ENCODE results near the gene TUBGCP2. TPM values are rescaled to one million over a fixed set of nuclear protein-coding genes. Genes with fewer than 3 reads are reported as not detected.

The TUBGCP2 gene
- total RNA-seq, 1 donor from 2014 or later = 55.4 TPM

- H3K4me3 ChIP-seq = no peak overlapping the region
- no peaks in the 10 kb centered on the region for H4K20me1 ChIP-seq (ENCODE audit: low read depth)
- Mint-ChIP-seq H3K4me3 (no peak overlapping the region), H3K4me1 (peaks cover 21% of the 10 kb centered on the region), H3K27me3 (ENCODE audit: insufficient read depth, low read depth) (peaks cover 12% of the 10 kb centered on the region), H3K27ac (no peak overlapping the region), H3K9me3 (no peaks in the 10 kb centered on the region), H3K36me3 (no peaks in the 10 kb centered on the region)
- no peak overlapping the region for H3K9ac ChIP-seq
- H3K4me2 ChIP-seq = no peak overlapping the region
- H3K27ac ChIP-seq = no peak overlapping the region
- no peaks in the 10 kb centered on the region for H3K79me2 ChIP-seq (ENCODE audit: low read depth)
- no peaks in the 10 kb centered on the region for H3K27me3 ChIP-seq
- TF ChIP-seq EZH2phosphoT487 (IDR thresholded peaks at IDR 0.05) (no peak), EZH2 (IDR thresholded peaks at IDR 0.05) (no peak), CTCF (IDR thresholded peaks at IDR 0.05) (no peak)
- H3K9me3 ChIP-seq (ENCODE audit: low read depth) = no peaks in the 10 kb centered on the region
- DNase-seq (ENCODE audit: low spot score) = no peak
- no peaks in the 10 kb centered on the region for H3K36me3 ChIP-seq
- peaks cover 8% of the 10 kb centered on the region for H3F3A ChIP-seq (ENCODE audit: low read depth)
- no peak overlapping the region for H2AFZ ChIP-seq (replicated peaks)
- H3K4me1 ChIP-seq = peaks cover 10% of the 10 kb centered on the region
Measured at GRCh38 chr10:133253361-133253955, 55.2 kb downstream of the TUBGCP2 start.

- Histone ChIP-seq H3K79me2 (ENCODE audit: low read depth) (no peaks in the 10 kb centered on the region), H2AFZ (replicated peaks) (no peak overlapping the region), H3F3A (ENCODE audit: low read depth) (peaks cover 4% of the 10 kb centered on the region), H4K20me1 (ENCODE audit: low read depth) (no peaks in the 10 kb centered on the region), H3K4me1 (peaks cover 10% of the 10 kb centered on the region), H3K9ac (no peak overlapping the region), H3K36me3 (no peaks in the 10 kb centered on the region), H3K27me3 (no peaks in the 10 kb centered on the region), H3K27ac (no peak overlapping the region), H3K9me3 (ENCODE audit: low read depth) (no peaks in the 10 kb centered on the region), H3K4me2 (no peak overlapping the region), H3K4me3 (no peak overlapping the region)
- Mint-ChIP-seq H3K4me3 (no peak overlapping the region), H3K36me3 (no peaks in the 10 kb centered on the region), H3K27ac (no peak overlapping the region), H3K9me3 (no peaks in the 10 kb centered on the region), H3K27me3 (ENCODE audit: insufficient read depth, low read depth) (peaks cover 12% of the 10 kb centered on the region), H3K4me1 (peaks cover 19% of the 10 kb centered on the region)
- TF ChIP-seq EZH2 (IDR thresholded peaks at IDR 0.05) (no peak), EZH2phosphoT487 (IDR thresholded peaks at IDR 0.05) (no peak), CTCF (IDR thresholded peaks at IDR 0.05) (no peak)
- no peak for DNase-seq (ENCODE audit: low spot score)
Measured at GRCh38 chr10:133252223-133252552, 56.5 kb downstream of the TUBGCP2 start.

- no peak overlapping the region for H3K4me2 ChIP-seq
- no peaks in the 10 kb centered on the region for H3K9me3 ChIP-seq (ENCODE audit: low read depth)
- no peak overlapping the region for H3K4me3 ChIP-seq
- no peak overlapping the region for H3K27ac ChIP-seq
- peaks cover 21% of the 10 kb centered on the region for H3K4me1 Mint-ChIP-seq
- H2AFZ ChIP-seq (replicated peaks) = no peak overlapping the region
- no peaks in the 10 kb centered on the region for H3K36me3 ChIP-seq
- H3K27me3 Mint-ChIP-seq (ENCODE audit: insufficient read depth, low read depth) = peaks cover 7% of the 10 kb centered on the region
- DNase-seq (ENCODE audit: low spot score) = no peak
- H3K79me2 ChIP-seq (ENCODE audit: low read depth) = no peaks in the 10 kb centered on the region
- H3K36me3 Mint-ChIP-seq = no peaks in the 10 kb centered on the region
- peaks cover 9% of the 10 kb centered on the region for H3K4me1 ChIP-seq
- H3K27me3 ChIP-seq = no peaks in the 10 kb centered on the region
- no peaks in the 10 kb centered on the region for H3F3A ChIP-seq (ENCODE audit: low read depth)
- H3K9me3 Mint-ChIP-seq = no peaks in the 10 kb centered on the region
- H3K9ac ChIP-seq = no peak overlapping the region
- peak overlapping the region; percentile 74 for H3K27ac Mint-ChIP-seq
- no peaks in the 10 kb centered on the region for H4K20me1 ChIP-seq (ENCODE audit: low read depth)
- TF ChIP-seq EZH2 (IDR thresholded peaks at IDR 0.05) = no peak
- no peak for TF ChIP-seq CTCF (IDR thresholded peaks at IDR 0.05)
- TF ChIP-seq EZH2phosphoT487 (IDR thresholded peaks at IDR 0.05) = no peak
- H3K4me3 Mint-ChIP-seq = no peak overlapping the region
Measured at GRCh38 chr10:133251388-133252222, 57.1 kb downstream of the TUBGCP2 start.

Measured in neural progenitor cell (in vitro differentiated cells).